HG02759 (cell line): ENCODE data around the gene HMCN2.

ENCODE experiments used
- ATAC-seq: cut with Tn5 transposase; IDR thresholded peaks from one replicate; pipeline ENCODE4 v1.9.1; 2021; ENCODE audit warnings: mild to moderate bottlenecking, moderate library complexity; ENCODE audit not compliant: unreplicated experiment

HMCN2 gene

GRCh38 chr9:130360672-130361071, 95.1 kb downstream of the HMCN2 start:
- no peak for ATAC-seq

GRCh38 chr9:130361873-130362362, 96.4 kb downstream of the HMCN2 start:
- no peak for ATAC-seq

GRCh38 chr9:130362691-130363090, 97.1 kb downstream of the HMCN2 start:
- no peak for ATAC-seq

- no peak for ATAC-seq
Observed at GRCh38 chr9:130363755-130364404, 98.3 kb downstream of the HMCN2 start.

- no peak for ATAC-seq
Observed at GRCh38 chr9:130364619-130365322, 99.2 kb downstream of the HMCN2 start.

GRCh38 chr9:130365323-130365721, 99.8 kb downstream of the HMCN2 start:
- no peak for ATAC-seq

- ATAC-seq, result no peak
Observed at GRCh38 chr9:130366072-130366471, 100.5 kb downstream of the HMCN2 start.

- ATAC-seq, result no peak
Observed at GRCh38 chr9:130366888-130367550, 101.5 kb downstream of the HMCN2 start.

GRCh38 chr9:130368631-130369103, 103.1 kb downstream of the HMCN2 start:
- ATAC-seq, result no peak

- ATAC-seq, result no peak
Observed at GRCh38 chr9:130370226-130370625, 104.7 kb downstream of the HMCN2 start.

GRCh38 chr9:130371196-130371966, 105.8 kb downstream of the HMCN2 start:
- no peak for ATAC-seq

- no peak for ATAC-seq
Observed at GRCh38 chr9:130372057-130372456, 106.5 kb downstream of the HMCN2 start.

- ATAC-seq, result no peak
Observed at GRCh38 chr9:130373679-130374325, 108.2 kb downstream of the HMCN2 start.

- ATAC-seq, result no peak
Observed at GRCh38 chr9:130377612-130378011, 112.1 kb downstream of the HMCN2 start.

- ATAC-seq, result no peak
Observed at GRCh38 chr9:130378875-130379648, 113.5 kb downstream of the HMCN2 start.

- ATAC-seq, result no peak
Observed at GRCh38 chr9:130379649-130379970, 114.0 kb downstream of the HMCN2 start.

GRCh38 chr9:130380920-130381469, 115.4 kb downstream of the HMCN2 start:
- ATAC-seq, result no peak

GRCh38 chr9:130381660-130382059, 116.1 kb downstream of the HMCN2 start:
- ATAC-seq, result no peak

- no peak for ATAC-seq
Observed at GRCh38 chr9:130382096-130382495, 116.5 kb downstream of the HMCN2 start.
